Endothelial cell of umbilical vein (primary cell): ENCODE measurements around the gene CCDC106.

Source experiments
- EZH2 ChIP-seq: IDR thresholded peaks from 2 replicates; pipeline ENCODE4 v1.6.1; 2012; ENCODE audit warnings: borderline replicate concordance, low read depth, mild to moderate bottlenecking, moderate library complexity, low read length, inconsistent platforms; ENCODE audit not compliant: severe bottlenecking
- POLR2A ChIP-seq: IDR thresholded peaks from 2 replicates; pipeline ENCODE4 v1.6.1; 2012; ENCODE audit warnings: low read depth, mild to moderate bottlenecking, control low read depth, low read length
- POLR2AphosphoS5 ChIP-seq: IDR thresholded peaks from 2 replicates; pipeline ENCODE4 v1.6.1; 2012; ENCODE audit warnings: low read depth, mild to moderate bottlenecking, control low read depth, low read length, moderate library complexity; ENCODE audit not compliant: insufficient read depth
- TF ChIP-seq, protein P1 (sequence below), 2 donors: IDR thresholded peaks; 1 replicate in 1 of 2; 2 replicates in 1 of 2; pipeline ENCODE4 v1.5.1; 2011; ENCODE audit warnings: low read length in 2 of 2, mild to moderate bottlenecking in 2 of 2, moderate library complexity in 2 of 2, control low read depth in 1 of 2, inconsistent platforms in 1 of 2, low read depth in 1 of 2; ENCODE audit not compliant: insufficient read depth in 1 of 2; ENCODE audit errors: extremely low read depth in 1 of 2
- TF ChIP-seq, protein P2 (sequence below): IDR thresholded peaks from 2 replicates; pipeline ENCODE4 v1.6.1; 2011; ENCODE audit not compliant: insufficient read depth, insufficient read length

DNA sequence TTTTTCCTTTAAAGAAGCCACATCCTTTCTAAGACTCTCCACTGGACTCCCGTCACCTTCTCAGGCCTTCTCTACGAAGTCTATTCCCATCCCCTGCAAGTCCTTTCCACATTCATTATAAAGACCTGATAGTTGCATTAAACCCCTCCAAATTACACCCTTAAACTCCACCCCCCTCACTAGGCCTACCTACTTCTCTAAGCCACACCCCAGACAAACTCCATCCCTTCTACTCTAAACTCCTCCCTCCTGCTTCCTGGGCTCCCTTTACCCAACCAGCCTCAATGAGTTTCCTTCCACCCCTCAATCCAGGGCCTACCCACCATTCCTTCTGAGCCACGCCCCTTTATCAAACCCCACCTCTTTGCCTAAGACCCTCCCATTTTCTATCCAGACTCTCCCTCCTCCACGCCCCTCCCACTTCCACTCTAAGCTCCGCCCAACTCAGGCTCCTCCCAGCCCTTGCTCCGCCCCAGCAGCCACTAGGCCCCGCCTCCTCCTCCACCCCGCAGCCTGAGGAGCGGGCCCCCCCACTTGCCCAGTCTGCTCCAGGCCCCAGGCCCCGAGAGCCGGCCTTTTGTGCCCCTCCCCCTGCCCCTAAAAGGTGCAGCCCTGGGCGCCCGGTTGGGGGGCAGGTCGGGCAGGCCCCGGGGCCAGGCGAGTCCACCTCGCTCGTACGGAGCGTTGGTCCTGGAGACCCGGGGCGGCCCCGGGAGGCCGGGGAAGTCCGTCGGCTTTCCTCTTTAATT, 49.1 kb upstream of the CCDC106 start:
- TF ChIP-seq, protein P1, sequence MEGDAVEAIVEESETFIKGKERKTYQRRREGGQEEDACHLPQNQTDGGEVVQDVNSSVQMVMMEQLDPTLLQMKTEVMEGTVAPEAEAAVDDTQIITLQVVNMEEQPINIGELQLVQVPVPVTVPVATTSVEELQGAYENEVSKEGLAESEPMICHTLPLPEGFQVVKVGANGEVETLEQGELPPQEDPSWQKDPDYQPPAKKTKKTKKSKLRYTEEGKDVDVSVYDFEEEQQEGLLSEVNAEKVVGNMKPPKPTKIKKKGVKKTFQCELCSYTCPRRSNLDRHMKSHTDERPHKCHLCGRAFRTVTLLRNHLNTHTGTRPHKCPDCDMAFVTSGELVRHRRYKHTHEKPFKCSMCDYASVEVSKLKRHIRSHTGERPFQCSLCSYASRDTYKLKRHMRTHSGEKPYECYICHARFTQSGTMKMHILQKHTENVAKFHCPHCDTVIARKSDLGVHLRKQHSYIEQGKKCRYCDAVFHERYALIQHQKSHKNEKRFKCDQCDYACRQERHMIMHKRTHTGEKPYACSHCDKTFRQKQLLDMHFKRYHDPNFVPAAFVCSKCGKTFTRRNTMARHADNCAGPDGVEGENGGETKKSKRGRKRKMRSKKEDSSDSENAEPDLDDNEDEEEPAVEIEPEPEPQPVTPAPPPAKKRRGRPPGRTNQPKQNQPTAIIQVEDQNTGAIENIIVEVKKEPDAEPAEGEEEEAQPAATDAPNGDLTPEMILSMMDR (IDR thresholded peaks at IDR 0.05; ENCODE audit: extremely low read depth in 1 of 2, insufficient read depth in 1 of 2, low read depth in 1 of 2, low read length in 2 of 2): no peak
- TF ChIP-seq POLR2A (no peak), POLR2AphosphoS5 (peak; percentile 73), EZH2 (no peak)
- TF ChIP-seq, protein P2, sequence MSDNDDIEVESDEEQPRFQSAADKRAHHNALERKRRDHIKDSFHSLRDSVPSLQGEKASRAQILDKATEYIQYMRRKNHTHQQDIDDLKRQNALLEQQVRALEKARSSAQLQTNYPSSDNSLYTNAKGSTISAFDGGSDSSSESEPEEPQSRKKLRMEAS: no peak
